Urinary bladder (tissue), 2 donors: Measurements from ENCODE around the gene TRABD2A. TPM values are rescaled to one million over a fixed set of nuclear protein-coding genes. Genes with fewer than 3 reads are reported as not detected.

Source experiments
- polyA plus RNA-seq: library from polyadenylated mRNA; stranded (reverse); fragments of 200-250 nt; gene quantifications from one replicate; pipeline ENCODE4 v1.2.3, GENCODE V29; 2013
- total RNA-seq: library from RNA; depleted of rRNA; stranded (reverse); fragments of >200 nt; gene quantifications from one replicate; pipeline ENCODE4 v1.2.3, GENCODE V29; 2014
- donor health status: healthy.

Gene TRABD2A
- total and polyA plus RNA-seq, 2 donors: 0.61 to 1.3 TPM

Other genes starting within 250 kb of the TRABD2A start
- 2,618 TPM for gene TMSB10, start 24.6 kb upstream of the TRABD2A start, total RNA-seq
- gene TMSB10, start 24.6 kb upstream of the TRABD2A start, polyA plus RNA-seq: 1,628 TPM
- gene KCMF1, start 90.1 kb upstream of the TRABD2A start, total RNA-seq: 39.7 TPM
- 42.7 TPM for gene KCMF1, start 90.1 kb upstream of the TRABD2A start, polyA plus RNA-seq